Upper lobe of left lung (tissue), 6 donors: ENCODE measurements around the gene PMAIP1. TPM values are rescaled to one million over a fixed set of nuclear protein-coding genes. Genes with fewer than 3 reads are reported as not detected.

Source experiments
- ATAC-seq, 2 donors: fragments of 200-7000 bp; cut with Tn5 transposase; one replicate each; pipeline ENCODE4 v1.9.1; 2022; ENCODE audit warnings: mild to moderate bottlenecking in 2 of 2, moderate library complexity in 2 of 2; ENCODE audit not compliant: low FRiP score in 2 of 2
- DNase-seq, 2 donors: peaks; one replicate each; pipeline ENCODE4 v3.0.0-alpha.2; 2019 to 2020
- H3K27ac ChIP-seq, 4 donors: fragments of 200-600 bp; sonication (generic); one replicate each; pipeline ENCODE4 v1.5.1; 2016 to 2019
- H3K27me3 ChIP-seq, 4 donors: fragments of 200-600 bp; sonication (generic); one replicate each; pipeline ENCODE4 v1.5.1; 2017 to 2019
- H3K36me3 ChIP-seq, 4 donors: fragments of 200-600 bp; sonication (generic); one replicate each; pipeline ENCODE4 v1.5.1; 2016 to 2019
- H3K4me1 ChIP-seq, 4 donors: fragments of 200-600 bp; sonication (generic); one replicate each; pipeline ENCODE4 v1.5.1; 2018 to 2019
- H3K4me3 ChIP-seq, 4 donors: fragments of 200-600 bp; sonication (generic); one replicate each; pipeline ENCODE4 v1.5.1; 2017 to 2019; ENCODE audit warnings: mild to moderate bottlenecking in 2 of 4, moderate library complexity in 1 of 4
- H3K9me3 ChIP-seq, 4 donors: fragments of 200-600 bp; sonication (generic); one replicate each; pipeline ENCODE4 v1.5.1; 2018 to 2019
- CTCF ChIP-seq, 6 experiments: fragments of 450-650 bp in 4 of 6; fragments of 200-600 bp in 2 of 6; sonication (generic) in 2 of 6; IDR thresholded peaks; one replicate each; pipeline ENCODE4 v1.5.1; 2016 to 2019; ENCODE audit warnings: antibody characterized with exemption in 6 of 6
- EP300 ChIP-seq, 4 donors: sonication (generic); formaldehyde crosslinking; IDR thresholded peaks; one replicate each; pipeline ENCODE4 v1.5.1; 2017; ENCODE audit warnings: antibody characterized with exemption in 4 of 4, control low read depth in 2 of 4
- POLR2A ChIP-seq, 4 donors: fragments of 450-650 bp; IDR thresholded peaks; one replicate each; pipeline ENCODE4 v1.5.1; 2016 to 2017; ENCODE audit warnings: antibody characterized with exemption in 4 of 4, mild to moderate bottlenecking in 2 of 4
- POLR2AphosphoS5 ChIP-seq, 2 donors: sonication (generic); formaldehyde crosslinking; IDR thresholded peaks; one replicate each; pipeline ENCODE4 v1.5.1; 2017; ENCODE audit warnings: antibody characterized with exemption in 2 of 2
- WGBS, 2 donors: methylation state at CpG; one replicate each; pipeline ENCODE4 v1.1.5; 2017 to 2018; 5-methylcytosine and 5-hydroxymethylcytosine counted together
- total RNA-seq, 6 donors: library from RNA; depleted of rRNA in 4 of 6; stranded (reverse); fragments of >200 nt in 4 of 6; gene quantifications; one replicate each; pipeline versions ENCODE4 v1.1.0 to v1.2.1, GENCODE V29; 2016 to 2021
- donor health status: DM: no; HTN: no; CAD: no; lungs with moderate emphysema.
- donor health status: DM: no; HTN: yes; CAD: no; lungs with severe emphysema.

The PMAIP1 gene
- total RNA-seq, 6 donors from 2014 or later: 0.67 to 5.5 (median 4.4) TPM; not detected in 1

- H3K27ac ChIP-seq: no peak overlapping the region
- ATAC-seq (no peak), DNase-seq (no peak)
- no peaks in the 10 kb centered on the region for H3K36me3 ChIP-seq
- WGBS, 2 donors: 88% methylated on average over 7 of the region's 7 CpGs
- no peaks in the 10 kb centered on the region for H3K27me3 ChIP-seq
- no peaks in the 10 kb centered on the region for H3K4me1 ChIP-seq
- H3K4me3 ChIP-seq: no peak overlapping the region
- H3K9me3 ChIP-seq: no peaks in the 10 kb centered on the region
- TF ChIP-seq POLR2A (IDR thresholded peaks at IDR 0.05) (no peak), EP300 (IDR thresholded peaks at IDR 0.05) (no peak), CTCF (IDR thresholded peaks at IDR 0.05) (no peak), POLR2AphosphoS5 (IDR thresholded peaks at IDR 0.05) (no peak)
Observed at GRCh38 chr18:59874166-59874565, 25.6 kb upstream of the PMAIP1 start.

- Histone ChIP-seq H3K4me3 (no peak overlapping the region), H3K27me3 (no peaks in the 10 kb centered on the region), H3K9me3 (no peaks in the 10 kb centered on the region), H3K27ac (no peak overlapping the region), H3K36me3 (no peaks in the 10 kb centered on the region), H3K4me1 (peaks cover 0 to 4% (median 2%) of the 10 kb centered on the region in 4 donors)
- WGBS, 2 donors: 89% methylated on average over 3 of the region's 3 CpGs
- TF ChIP-seq POLR2A (IDR thresholded peaks at IDR 0.05): no peak
- no peak for TF ChIP-seq EP300 (IDR thresholded peaks at IDR 0.05)
- TF ChIP-seq POLR2AphosphoS5 (IDR thresholded peaks at IDR 0.05): no peak
- TF ChIP-seq CTCF (IDR thresholded peaks at IDR 0.05): no peak
- ATAC-seq (no peak), DNase-seq (no peak)
Observed at GRCh38 chr18:59876310-59876626, 23.5 kb upstream of the PMAIP1 start.

- H3K27me3 ChIP-seq: no peaks in the 10 kb centered on the region
- DNase-seq: no peak
- no peak overlapping the region for H3K4me3 ChIP-seq
- H3K36me3 ChIP-seq: no peaks in the 10 kb centered on the region
- TF ChIP-seq POLR2AphosphoS5 (IDR thresholded peaks at IDR 0.05) (no peak), CTCF (IDR thresholded peaks at IDR 0.05) (no peak), POLR2A (IDR thresholded peaks at IDR 0.05) (no peak)
- peaks cover 0 to 14% (median 8%) of the 10 kb centered on the region in 4 donors for H3K4me1 ChIP-seq
- no peak overlapping the region for H3K27ac ChIP-seq
- ATAC-seq: peak in 1 of 2 donors; percentile 56
- 13 to 38% methylated on average over 1 of the region's 1 CpG for WGBS, 2 donors
- H3K9me3 ChIP-seq: no peaks in the 10 kb centered on the region
Observed at GRCh38 chr18:59877361-59877760, 22.4 kb upstream of the PMAIP1 start.

- H3K36me3 ChIP-seq: no peaks in the 10 kb centered on the region
- no peaks in the 10 kb centered on the region for H3K9me3 ChIP-seq
- H3K4me3 ChIP-seq: no peak overlapping the region
- 95 to 100% methylated on average over 1 of the region's 1 CpG for WGBS, 2 donors
- no peak overlapping the region for H3K27ac ChIP-seq
- peaks cover 0 to 15% (median 10%) of the 10 kb centered on the region in 4 donors for H3K4me1 ChIP-seq
- H3K27me3 ChIP-seq: no peaks in the 10 kb centered on the region
- ATAC-seq (no peak), DNase-seq (no peak)
- no peak for TF ChIP-seq EP300 (IDR thresholded peaks at IDR 0.05)
- no peak for TF ChIP-seq CTCF (IDR thresholded peaks at IDR 0.05)
- no peak for TF ChIP-seq POLR2AphosphoS5 (IDR thresholded peaks at IDR 0.05)
- no peak for TF ChIP-seq POLR2A (IDR thresholded peaks at IDR 0.05)
Observed at GRCh38 chr18:59878644-59879043, 21.2 kb upstream of the PMAIP1 start.
